Activated CD4-positive, alpha-beta T cell treated with anti-CD3 and anti-CD28 coated beads, Interleukin-2, amount 50 U/mL, for 24 hours (primary cell): ENCODE results near the gene ZNF354B.
"Not testable (repeated sequence)": the region's sequence is repeated elsewhere in the genome, so short reads cannot be mapped to it uniquely, and the experiment has no call there.

ENCODE experiments used
- DNase-seq, 2 donors: peaks; one replicate each; pipeline ENCODE4 v3.0.0-alpha.2; 2020; ENCODE audit warnings: low read depth in 1 of 2, low spot score in 1 of 2

The ZNF354B gene

GRCh38 chr5:178883115-178883694 lies 23.5 kb downstream of the ZNF354B start:
- DNase-seq: not testable (repeated sequence)

GRCh38 chr5:178883815-178884430 lies 24.2 kb downstream of the ZNF354B start:
- no peak for DNase-seq

- peak in 1 of 2 donors; percentile 2 for DNase-seq
Measured at GRCh38 chr5:178895615-178896571, 36.1 kb downstream of the ZNF354B start, which contains the start of gene ZFP2. ZFP2 (plus strand) TSS chr5:178895913; CDS start chr5:178931314, 35,401 bp downstream.

GRCh38 chr5:178899289-178899688 lies 39.5 kb downstream of the ZNF354B start:
- DNase-seq: no peak

GRCh38 chr5:178902849-178903248 lies 43.1 kb downstream of the ZNF354B start:
- DNase-seq: no peak

- DNase-seq: no peak
Measured at GRCh38 chr5:178931846-178932760, 72.3 kb downstream of the ZNF354B start.
